ENCODE data around the gene SLC25A39.

DNA sequence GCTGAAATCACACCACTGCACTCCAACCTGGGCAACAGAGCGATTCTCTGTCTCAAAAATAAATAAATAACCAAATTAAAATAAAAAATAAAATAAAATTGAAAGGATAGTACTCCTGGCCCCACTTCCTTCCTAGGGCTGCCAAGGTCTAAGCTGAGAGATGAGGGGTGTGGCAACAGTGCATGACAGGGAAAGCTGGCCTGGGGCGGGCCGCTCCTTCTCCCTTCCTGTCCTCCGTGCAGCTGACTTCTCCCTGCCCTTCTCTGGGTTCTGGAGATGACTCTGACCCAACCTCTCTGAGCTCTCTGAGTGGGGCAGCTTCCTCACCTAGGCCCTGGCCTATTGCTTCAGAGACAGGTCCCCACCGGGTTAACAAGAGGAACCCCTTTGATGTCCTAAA lies 8.7 kb upstream of the SLC25A39 start:
- TF ChIP-seq, protein P1, sequence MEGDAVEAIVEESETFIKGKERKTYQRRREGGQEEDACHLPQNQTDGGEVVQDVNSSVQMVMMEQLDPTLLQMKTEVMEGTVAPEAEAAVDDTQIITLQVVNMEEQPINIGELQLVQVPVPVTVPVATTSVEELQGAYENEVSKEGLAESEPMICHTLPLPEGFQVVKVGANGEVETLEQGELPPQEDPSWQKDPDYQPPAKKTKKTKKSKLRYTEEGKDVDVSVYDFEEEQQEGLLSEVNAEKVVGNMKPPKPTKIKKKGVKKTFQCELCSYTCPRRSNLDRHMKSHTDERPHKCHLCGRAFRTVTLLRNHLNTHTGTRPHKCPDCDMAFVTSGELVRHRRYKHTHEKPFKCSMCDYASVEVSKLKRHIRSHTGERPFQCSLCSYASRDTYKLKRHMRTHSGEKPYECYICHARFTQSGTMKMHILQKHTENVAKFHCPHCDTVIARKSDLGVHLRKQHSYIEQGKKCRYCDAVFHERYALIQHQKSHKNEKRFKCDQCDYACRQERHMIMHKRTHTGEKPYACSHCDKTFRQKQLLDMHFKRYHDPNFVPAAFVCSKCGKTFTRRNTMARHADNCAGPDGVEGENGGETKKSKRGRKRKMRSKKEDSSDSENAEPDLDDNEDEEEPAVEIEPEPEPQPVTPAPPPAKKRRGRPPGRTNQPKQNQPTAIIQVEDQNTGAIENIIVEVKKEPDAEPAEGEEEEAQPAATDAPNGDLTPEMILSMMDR (IDR thresholded peaks at IDR 0.05 in 8 of 11, conservative IDR thresholded peaks at IDR 0.05 in 3 of 11) = no peak
- TF ChIP-seq POLR2AphosphoS5 (IDR thresholded peaks at IDR 0.05) = peak in 2 of 3 donors; percentile 20 to 40
